Endodermal cell (in vitro differentiated cells): ENCODE measurements around the gene CALML5. TPM values are rescaled to one million over a fixed set of nuclear protein-coding genes. Genes with fewer than 3 reads are reported as not detected.

Experiments
- DNase-seq: peaks from one replicate; pipeline ENCODE4 v3.0.0-alpha.2; 2017
- H3K27ac ChIP-seq: 2 replicates; pipeline ENCODE4 v1.5.1; 2013; ENCODE audit warnings: mild to moderate bottlenecking, low read depth, low read length, moderate library complexity
- H3K27me3 ChIP-seq: 2 replicates; pipeline ENCODE4 v1.6.1; 2013; ENCODE audit warnings: mild to moderate bottlenecking, low read length, moderate library complexity; ENCODE audit not compliant: insufficient read depth, control insufficient read depth, poor library complexity, severe bottlenecking
- H3K36me3 ChIP-seq: 2 replicates; pipeline ENCODE4 v1.7.0; 2013; ENCODE audit warnings: mild to moderate bottlenecking, low read length, moderate library complexity; ENCODE audit not compliant: control insufficient read depth, insufficient read depth
- H3K4me1 ChIP-seq: one replicate; pipeline ENCODE4 v1.7.0; 2013; ENCODE audit warnings: low read length; ENCODE audit not compliant: control insufficient read depth, insufficient read depth
- H3K4me3 ChIP-seq: 2 replicates; pipeline ENCODE4 v1.5.1; 2013; ENCODE audit warnings: mild to moderate bottlenecking, low read length, moderate library complexity
- H3K9ac ChIP-seq: 2 replicates; pipeline ENCODE4 v1.6.1; 2013; ENCODE audit warnings: mild to moderate bottlenecking, low read length, moderate library complexity; ENCODE audit not compliant: poor library complexity, severe bottlenecking; ENCODE audit errors: extremely low read depth
- H3K9me3 ChIP-seq: 2 replicates; pipeline ENCODE4 v1.6.1; 2013; ENCODE audit warnings: mild to moderate bottlenecking, low read length, moderate library complexity; ENCODE audit not compliant: control insufficient read depth
- H3K27ac Mint-ChIP-seq: 2 replicates; pipeline ENCODE4 v1.8.0; 2020; ENCODE audit warnings: mixed read lengths
- H3K27me3 Mint-ChIP-seq: 2 replicates; pipeline ENCODE4 v1.8.0; 2021; ENCODE audit warnings: mild to moderate bottlenecking, mixed read lengths; ENCODE audit not compliant: insufficient read depth
- H3K36me3 Mint-ChIP-seq: 2 replicates; pipeline ENCODE4 v1.8.0; 2020; ENCODE audit warnings: low read depth, mixed read lengths
- H3K4me1 Mint-ChIP-seq: 2 replicates; pipeline ENCODE4 v1.8.0; 2020; ENCODE audit warnings: mixed read lengths
- H3K4me3 Mint-ChIP-seq: 2 replicates; pipeline ENCODE4 v1.8.0; 2020; ENCODE audit warnings: mild to moderate bottlenecking, moderate library complexity, mixed read lengths
- H3K9me3 Mint-ChIP-seq: 2 replicates; pipeline ENCODE4 v1.8.0; 2020; ENCODE audit warnings: mild to moderate bottlenecking, mixed read lengths
- WGBS, 2 experiments: methylation state at CpG; one replicate each; pipeline versions ENCODE4 v1.1.5 to v1.1.7; 2013; ENCODE audit warnings: missing lambda C conversion rate in 2 of 2, mixed read lengths in 1 of 2; ENCODE audit not compliant: insufficient coverage in 1 of 2, insufficient read length in 1 of 2; 5-methylcytosine and 5-hydroxymethylcytosine counted together
- total RNA-seq, 2 donors: library from RNA; stranded (reverse); fragmentation: NEBNext Ultra II Directional in 1 of 2; extraction: Animal tissue kit (Norgen Biotek cat#: 25700) in 1 of 2; gene quantifications; 2 replicates in 1 of 2; 3 replicates in 1 of 2; pipeline ENCODE4 v1.2.1, GENCODE V29; 2021
- TF ChIP-seq, protein P1 (sequence below): fragments of 200-600 bp; sonication (generic); conservative IDR thresholded peaks from 2 replicates; pipeline ENCODE4 v1.5.0; 2021; ENCODE audit warnings: antibody characterized with exemption, mild to moderate bottlenecking

The CALML5 gene
- total RNA-seq, 2 donors from 2014 or later, result not detected

GRCh38 chr10:5460468-5461202 lies 38.7 kb downstream of the CALML5 start:
- TF ChIP-seq, protein P1, sequence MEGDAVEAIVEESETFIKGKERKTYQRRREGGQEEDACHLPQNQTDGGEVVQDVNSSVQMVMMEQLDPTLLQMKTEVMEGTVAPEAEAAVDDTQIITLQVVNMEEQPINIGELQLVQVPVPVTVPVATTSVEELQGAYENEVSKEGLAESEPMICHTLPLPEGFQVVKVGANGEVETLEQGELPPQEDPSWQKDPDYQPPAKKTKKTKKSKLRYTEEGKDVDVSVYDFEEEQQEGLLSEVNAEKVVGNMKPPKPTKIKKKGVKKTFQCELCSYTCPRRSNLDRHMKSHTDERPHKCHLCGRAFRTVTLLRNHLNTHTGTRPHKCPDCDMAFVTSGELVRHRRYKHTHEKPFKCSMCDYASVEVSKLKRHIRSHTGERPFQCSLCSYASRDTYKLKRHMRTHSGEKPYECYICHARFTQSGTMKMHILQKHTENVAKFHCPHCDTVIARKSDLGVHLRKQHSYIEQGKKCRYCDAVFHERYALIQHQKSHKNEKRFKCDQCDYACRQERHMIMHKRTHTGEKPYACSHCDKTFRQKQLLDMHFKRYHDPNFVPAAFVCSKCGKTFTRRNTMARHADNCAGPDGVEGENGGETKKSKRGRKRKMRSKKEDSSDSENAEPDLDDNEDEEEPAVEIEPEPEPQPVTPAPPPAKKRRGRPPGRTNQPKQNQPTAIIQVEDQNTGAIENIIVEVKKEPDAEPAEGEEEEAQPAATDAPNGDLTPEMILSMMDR, result no peak
- peaks cover 9% of the 10 kb centered on the region for H3K9me3 ChIP-seq
- H3K4me3 ChIP-seq, result no peak overlapping the region
- peaks cover 20% of the 10 kb centered on the region for H3K4me1 Mint-ChIP-seq
- H3K27ac ChIP-seq, result no peak overlapping the region
- peaks cover 45% of the 10 kb centered on the region for H3K36me3 Mint-ChIP-seq
- H3K9me3 Mint-ChIP-seq, result peaks cover 4% of the 10 kb centered on the region
- H3K36me3 ChIP-seq, result peaks cover 52% of the 10 kb centered on the region
- no peaks in the 10 kb centered on the region for H3K27me3 Mint-ChIP-seq
- H3K4me1 ChIP-seq, result peaks cover 5% of the 10 kb centered on the region
- WGBS, 2 experiments, result 93 to 94% methylated on average over 4 to 14 of the region's 14 CpGs
- no peaks in the 10 kb centered on the region for H3K27me3 ChIP-seq
- no peak overlapping the region for H3K27ac Mint-ChIP-seq
- no peak for DNase-seq
- H3K9ac ChIP-seq, result no peak overlapping the region
- no peak overlapping the region for H3K4me3 Mint-ChIP-seq

DNA sequence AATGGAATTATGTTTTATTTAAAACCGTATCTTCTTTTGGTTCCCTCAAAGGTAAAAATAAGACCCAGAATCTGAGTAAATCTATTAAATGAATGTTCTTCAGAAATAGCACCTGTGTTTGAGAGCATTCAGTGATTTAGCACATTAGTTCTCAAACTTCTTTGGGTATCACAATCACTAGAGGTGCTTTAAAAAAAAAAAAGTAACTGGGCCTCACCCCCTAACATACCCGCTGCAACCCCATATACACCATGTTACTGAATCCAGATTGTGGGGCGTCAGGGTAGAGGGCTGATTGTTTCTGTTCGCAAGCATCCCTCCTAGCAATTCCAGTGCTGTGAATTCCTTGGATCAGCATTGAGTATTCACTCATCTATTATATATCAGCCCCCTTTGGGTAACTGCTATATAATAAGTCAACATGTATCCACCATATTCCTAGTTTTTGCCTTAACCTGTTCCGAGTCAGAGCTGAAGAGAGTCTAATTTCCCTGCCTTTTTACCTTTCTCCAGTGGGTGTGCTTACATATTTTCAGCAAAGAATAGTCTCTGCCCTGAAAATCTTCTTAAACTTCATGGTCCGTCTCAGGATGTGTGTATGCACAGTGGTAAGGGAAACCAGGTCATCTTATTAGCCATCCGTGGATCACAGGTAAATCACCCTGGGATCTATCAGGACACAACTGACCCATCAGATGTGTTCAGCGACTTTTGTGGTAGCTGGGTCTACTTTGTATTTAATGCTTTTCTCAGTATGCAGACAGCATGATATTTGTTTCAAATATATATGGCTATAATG lies 40.2 kb downstream of the CALML5 start:
- H3K4me3 Mint-ChIP-seq, result no peak overlapping the region
- peaks cover 16% of the 10 kb centered on the region for H3K4me1 Mint-ChIP-seq
- peaks cover 8% of the 10 kb centered on the region for H3K9me3 ChIP-seq
- WGBS, 2 experiments, result 91 to 95% methylated on average over 7 to 8 of the region's 8 CpGs
- H3K27ac ChIP-seq, result no peak overlapping the region
- H3K4me3 ChIP-seq, result no peak overlapping the region
- H3K27ac Mint-ChIP-seq, result no peak overlapping the region
- no peaks in the 10 kb centered on the region for H3K27me3 ChIP-seq
- peaks cover 58% of the 10 kb centered on the region for H3K36me3 Mint-ChIP-seq
- H3K9me3 Mint-ChIP-seq, result peaks cover 4% of the 10 kb centered on the region
- no peaks in the 10 kb centered on the region for H3K27me3 Mint-ChIP-seq
- TF ChIP-seq, protein P1, result no peak
- H3K4me1 ChIP-seq, result peaks cover 5% of the 10 kb centered on the region
- H3K9ac ChIP-seq, result no peak overlapping the region
- no peak for DNase-seq
- peaks cover 66% of the 10 kb centered on the region for H3K36me3 ChIP-seq

GRCh38 chr10:5458425-5458824 lies 40.9 kb downstream of the CALML5 start:
- Histone ChIP-seq H3K36me3 (peaks cover 74% of the 10 kb centered on the region), H3K27ac (no peak overlapping the region), H3K27me3 (no peaks in the 10 kb centered on the region), H3K9me3 (peaks cover under 1% of the 10 kb centered on the region), H3K9ac (no peak overlapping the region), H3K4me3 (no peak overlapping the region), H3K4me1 (peaks cover 5% of the 10 kb centered on the region)
- H3K27ac Mint-ChIP-seq, result no peak overlapping the region
- 94 to 100% methylated on average over 1 of the region's 1 CpG for WGBS, 2 experiments
- no peak for DNase-seq
- no peak overlapping the region for H3K4me3 Mint-ChIP-seq
- TF ChIP-seq, protein P1, result no peak
- no peaks in the 10 kb centered on the region for H3K27me3 Mint-ChIP-seq
- peaks cover 3% of the 10 kb centered on the region for H3K9me3 Mint-ChIP-seq
- peaks cover 16% of the 10 kb centered on the region for H3K4me1 Mint-ChIP-seq
- peaks cover 65% of the 10 kb centered on the region for H3K36me3 Mint-ChIP-seq
